Loucy (cell line): ENCODE data around the gene DTNB.

Experiments used
- H2AFZ ChIP-seq: fragments of 200-600 bp; sonication (generic); 2 replicates; pipeline ENCODE4 v1.6.0; 2016; ENCODE audit warnings: antibody characterized with exemption, mild to moderate bottlenecking, low read length, moderate library complexity
- H3F3A ChIP-seq: fragments of 200-600 bp; 2 replicates; pipeline ENCODE4 v1.6.0; 2016; ENCODE audit warnings: antibody characterized with exemption, low read depth, mild to moderate bottlenecking
- H3K27me3 ChIP-seq: fragments of 200-600 bp; sonication (generic); 2 replicates; pipeline ENCODE4 v1.6.1; 2014; ENCODE audit warnings: low read length, mild to moderate bottlenecking; ENCODE audit not compliant: insufficient read depth, poor library complexity, severe bottlenecking
- H3K36me3 ChIP-seq: fragments of 200-600 bp; sonication (generic); 2 replicates; pipeline ENCODE4 v1.6.1; 2016; ENCODE audit warnings: low read length; ENCODE audit not compliant: insufficient read depth
- H3K4me1 ChIP-seq: fragments of 200-600 bp; sonication (generic); 2 replicates; pipeline ENCODE4 v1.5.1; 2014; ENCODE audit warnings: low read length, mild to moderate bottlenecking; ENCODE audit not compliant: insufficient read depth, poor library complexity, severe bottlenecking
- H3K4me2 ChIP-seq: fragments of 200-600 bp; sonication (generic); 2 replicates; pipeline ENCODE4 v1.6.0; 2014; ENCODE audit warnings: antibody characterized with exemption, low read length, low read depth, mild to moderate bottlenecking; ENCODE audit not compliant: poor library complexity, severe bottlenecking
- H3K4me3 ChIP-seq: fragments of 200-600 bp; sonication (generic); 2 replicates; pipeline ENCODE4 v1.5.1; 2014; ENCODE audit warnings: low read length, mild to moderate bottlenecking, mixed read lengths; ENCODE audit not compliant: poor library complexity, severe bottlenecking
- H3K79me2 ChIP-seq: fragments of 200-600 bp; sonication (generic); 2 replicates; pipeline ENCODE4 v1.6.1; 2014; ENCODE audit warnings: low read length; ENCODE audit not compliant: insufficient read depth
- H3K9ac ChIP-seq: fragments of 200-600 bp; sonication (generic); 2 replicates; pipeline ENCODE4 v1.6.0; 2014; ENCODE audit warnings: mild to moderate bottlenecking, low read depth, low read length, moderate library complexity; ENCODE audit not compliant: poor library complexity, severe bottlenecking
- H3K9me2 ChIP-seq: fragments of 200-600 bp; sonication (generic); replicated peaks from 2 replicates; pipeline ENCODE4 v1.6.1; 2016; ENCODE audit warnings: low read depth, low read length, mixed read lengths
- H3K9me3 ChIP-seq: fragments of 200-600 bp; sonication (generic); 2 replicates; pipeline ENCODE4 v1.6.1; 2014; ENCODE audit warnings: mild to moderate bottlenecking, antibody characterized with exemption, low read length, low read depth; ENCODE audit not compliant: insufficient read depth
- H4K20me1 ChIP-seq: fragments of 200-600 bp; sonication (generic); 2 replicates; pipeline ENCODE4 v1.6.0; 2014; ENCODE audit warnings: antibody characterized with exemption, low read length, mild to moderate bottlenecking; ENCODE audit not compliant: insufficient read depth, poor library complexity, severe bottlenecking
- CTCF ChIP-seq: fragments of 200-600 bp; sonication (generic); conservative IDR thresholded peaks from 2 replicates; pipeline ENCODE4 v1.5.1; 2014; ENCODE audit warnings: mild to moderate bottlenecking, antibody characterized with exemption, low read length
- EZH2phosphoT487 ChIP-seq: fragments of 200-600 bp; IDR thresholded peaks from 2 replicates; pipeline ENCODE4 v1.6.1; 2018; ENCODE audit warnings: antibody characterized with exemption, mild to moderate bottlenecking, moderate library complexity, borderline replicate concordance

Gene DTNB

DNA sequence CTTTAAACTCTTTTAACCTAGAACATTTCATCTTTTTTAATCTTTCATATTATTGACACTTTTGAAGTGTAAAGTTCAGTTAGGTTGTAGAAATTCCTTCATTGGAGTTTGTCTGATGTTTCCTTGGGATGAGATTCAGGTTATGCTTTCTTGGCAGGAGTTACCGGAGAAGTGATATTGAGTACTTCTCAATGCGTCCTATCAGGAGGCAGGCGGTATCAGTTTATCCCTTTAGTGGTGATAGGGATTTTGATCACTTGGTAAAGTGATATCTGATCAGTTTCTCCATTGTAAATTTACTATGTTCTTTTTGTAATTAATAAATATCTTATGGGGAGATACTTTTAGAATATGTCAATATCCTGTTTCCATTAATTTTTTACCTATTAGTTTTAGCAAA, 78.4 kb downstream of the DTNB start:
- TF ChIP-seq CTCF (no peak), EZH2phosphoT487 (no peak)

GRCh38 chr2:25592766-25593292, 80.5 kb downstream of the DTNB start:
- Histone ChIP-seq H3K4me1 (peaks cover 16% of the 10 kb centered on the region), H4K20me1 (no peaks in the 10 kb centered on the region), H2AFZ (no peak overlapping the region), H3K9me3 (no peaks in the 10 kb centered on the region), H3K4me3 (no peak overlapping the region), H3K27me3 (no peaks in the 10 kb centered on the region), H3K4me2 (no peak overlapping the region), H3F3A (no peaks in the 10 kb centered on the region), H3K36me3 (no peaks in the 10 kb centered on the region), H3K79me2 (no peaks in the 10 kb centered on the region), H3K9me2 (no peaks in the 10 kb centered on the region), H3K9ac (no peak overlapping the region)
- TF ChIP-seq EZH2phosphoT487 (no peak), CTCF (no peak)

More for the DNA sequence above, 78.4 kb downstream of the DTNB start:
- no peaks in the 10 kb centered on the region; the same call in 1 of the 2 replicates for H3K36me3 ChIP-seq
- no peaks in the 10 kb centered on the region for H3K9me3 ChIP-seq
- H3K4me1 ChIP-seq, result peaks cover 10% of the 10 kb centered on the region
- no peaks in the 10 kb centered on the region for H3K79me2 ChIP-seq
- no peaks in the 10 kb centered on the region for H3K27me3 ChIP-seq
- no peaks in the 10 kb centered on the region for H4K20me1 ChIP-seq
- H3F3A ChIP-seq, result no peaks in the 10 kb centered on the region
- no peaks in the 10 kb centered on the region for H3K9me2 ChIP-seq
- no peak overlapping the region for H2AFZ ChIP-seq
- no peak overlapping the region for H3K4me2 ChIP-seq
- no peak overlapping the region for H3K9ac ChIP-seq
- no peak overlapping the region for H3K4me3 ChIP-seq

- H4K20me1 ChIP-seq, result no peaks in the 10 kb centered on the region
- no peaks in the 10 kb centered on the region for H3K9me2 ChIP-seq
- TF ChIP-seq EZH2phosphoT487 (no peak), CTCF (no peak)
- H3K4me3 ChIP-seq, result no peak overlapping the region
- no peaks in the 10 kb centered on the region for H3K27me3 ChIP-seq
- H3K36me3 ChIP-seq, result no peaks in the 10 kb centered on the region
- H3K9ac ChIP-seq, result no peak overlapping the region
- H3K9me3 ChIP-seq, result no peaks in the 10 kb centered on the region
- peaks cover 16% of the 10 kb centered on the region for H3K4me1 ChIP-seq
- no peak overlapping the region for H2AFZ ChIP-seq
- no peaks in the 10 kb centered on the region for H3F3A ChIP-seq
- H3K4me2 ChIP-seq, result no peak overlapping the region
- H3K79me2 ChIP-seq, result no peaks in the 10 kb centered on the region
These were observed 82.4 kb downstream of the DTNB start for GRCh38 chr2:25590921-25591505.
